HG03558 (cell line): ENCODE results near the gene ACSS2.
"Not testable (repeated sequence)": the region's sequence is repeated elsewhere in the genome, so short reads cannot be mapped to it uniquely, and the experiment has no call there.

Experiments used
- ATAC-seq: cut with Tn5 transposase; IDR thresholded peaks from one replicate; pipeline ENCODE4 v1.9.1; 2021; ENCODE audit warnings: moderate number of reproducible peaks; ENCODE audit not compliant: unreplicated experiment; ENCODE audit errors: extremely low read depth

Gene ACSS2

DNA sequence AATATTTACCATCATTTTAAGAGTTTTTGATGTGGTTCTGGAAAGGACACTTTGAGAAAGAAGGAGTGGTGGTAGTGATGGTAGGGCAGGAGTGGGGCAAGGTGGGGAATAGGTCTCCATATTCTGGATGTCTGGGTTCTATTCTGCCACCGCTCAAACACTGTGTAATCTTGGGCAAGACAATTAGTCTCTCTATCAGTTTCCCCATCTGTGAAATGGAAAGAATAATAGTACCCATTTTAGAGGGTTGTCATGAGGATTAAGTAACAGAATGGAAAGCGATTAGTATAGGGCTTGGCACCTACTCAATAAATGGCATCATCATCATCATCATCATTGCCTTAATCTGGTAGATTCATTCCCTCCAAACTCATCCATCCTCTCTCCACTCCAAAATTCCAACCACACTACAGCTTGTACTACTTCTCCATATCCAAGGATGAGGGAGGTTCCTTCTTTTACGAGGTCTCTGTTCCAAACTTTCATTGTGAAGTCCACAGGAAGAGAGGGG lies 2.8 kb upstream of the ACSS2 start:
- no peak for ATAC-seq

DNA sequence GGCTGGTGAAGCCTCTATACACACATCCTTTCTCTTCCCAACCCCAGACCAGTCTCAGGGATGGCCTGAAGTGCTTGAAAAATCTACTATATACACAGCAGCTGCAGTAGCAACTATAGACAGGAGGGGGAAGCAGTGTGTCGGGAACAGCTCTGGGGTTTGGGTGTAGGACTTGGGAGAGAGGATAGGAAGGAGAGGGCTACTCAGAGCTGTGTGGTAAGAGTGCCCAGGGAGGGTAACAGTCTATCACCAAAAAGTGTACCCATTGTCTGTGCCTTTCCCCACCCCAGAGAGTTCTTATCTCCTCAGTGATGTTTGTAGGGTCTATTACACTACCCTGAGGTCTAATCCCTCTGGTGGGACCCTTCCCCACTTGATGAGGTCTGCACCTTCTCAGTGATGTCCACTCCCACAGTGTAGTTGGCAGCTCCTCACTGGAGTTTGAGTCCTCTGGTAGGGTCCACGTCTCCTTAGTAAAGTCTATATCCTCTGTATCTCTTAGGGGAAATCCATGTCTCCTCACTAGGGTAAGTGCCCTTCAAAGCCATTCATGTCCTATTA lies 2.2 kb upstream of the ACSS2 start:
- ATAC-seq, result no peak

DNA sequence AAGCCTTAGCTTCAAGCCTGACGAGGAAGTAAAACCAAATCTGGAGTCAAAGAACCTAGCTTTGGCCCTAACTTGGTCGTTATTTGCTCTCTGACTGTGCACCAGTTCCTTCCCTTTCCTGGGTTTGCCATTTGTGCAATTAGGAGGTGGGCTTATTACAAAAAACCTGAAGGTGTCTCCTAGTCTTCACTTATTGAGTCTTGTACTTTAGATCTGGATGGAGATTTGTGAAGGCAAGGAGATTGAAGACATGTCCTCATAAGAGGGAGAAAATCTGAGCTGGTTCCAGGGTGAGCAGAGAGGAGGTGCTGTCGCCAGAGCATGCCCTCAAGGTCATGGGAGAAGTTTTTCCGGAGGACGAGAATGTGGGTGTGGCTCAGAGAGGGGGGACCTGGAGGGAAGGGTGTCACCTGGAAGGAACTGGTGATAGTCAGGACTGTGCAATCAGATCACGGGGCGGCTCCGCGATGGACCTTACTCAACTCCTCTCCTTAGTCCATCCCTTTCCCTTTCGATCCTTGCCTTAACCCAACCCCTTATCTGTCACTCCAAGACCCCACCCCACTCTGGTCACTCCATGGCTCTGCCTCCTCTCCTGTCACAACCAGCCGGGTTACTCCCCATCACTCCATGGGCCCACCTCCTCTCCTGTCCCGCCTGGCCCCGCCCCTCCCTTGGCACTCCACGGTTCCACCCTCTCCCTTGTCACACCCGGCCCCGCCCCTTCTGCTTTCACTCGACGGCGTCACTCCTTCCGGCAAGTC lies 588 bp upstream of the ACSS2 start:
- ATAC-seq, result no peak

DNA sequence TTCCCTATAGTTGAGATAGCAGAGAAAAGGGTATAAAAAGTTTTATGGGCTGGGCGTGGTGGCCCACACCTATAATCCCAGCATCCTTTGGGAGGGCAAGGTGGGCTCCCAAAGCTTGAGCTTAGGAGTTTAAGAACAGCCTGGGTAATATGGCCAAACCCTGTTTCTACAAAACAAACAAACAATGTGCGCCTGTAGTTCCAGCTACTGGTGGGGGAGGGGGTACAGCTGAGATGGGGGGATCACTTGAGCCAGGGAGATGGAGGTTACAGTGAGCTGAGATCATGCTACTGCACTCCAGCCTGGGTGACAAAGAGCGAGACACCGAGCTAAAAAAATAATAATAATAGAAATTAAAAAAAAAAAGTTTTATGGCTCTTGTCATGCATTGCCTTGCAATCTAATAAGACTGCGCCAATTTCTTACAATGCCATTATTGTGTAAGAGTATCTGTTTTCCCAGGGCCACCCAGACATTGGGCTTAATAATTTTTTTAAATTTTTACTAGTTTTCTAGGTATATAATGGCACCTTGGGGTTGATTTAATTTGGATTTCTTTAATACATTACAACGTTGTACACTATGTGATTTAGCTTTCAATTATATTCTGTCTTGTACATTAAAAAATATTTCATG lies 3.9 kb downstream of the ACSS2 start:
- ATAC-seq, result no peak

DNA sequence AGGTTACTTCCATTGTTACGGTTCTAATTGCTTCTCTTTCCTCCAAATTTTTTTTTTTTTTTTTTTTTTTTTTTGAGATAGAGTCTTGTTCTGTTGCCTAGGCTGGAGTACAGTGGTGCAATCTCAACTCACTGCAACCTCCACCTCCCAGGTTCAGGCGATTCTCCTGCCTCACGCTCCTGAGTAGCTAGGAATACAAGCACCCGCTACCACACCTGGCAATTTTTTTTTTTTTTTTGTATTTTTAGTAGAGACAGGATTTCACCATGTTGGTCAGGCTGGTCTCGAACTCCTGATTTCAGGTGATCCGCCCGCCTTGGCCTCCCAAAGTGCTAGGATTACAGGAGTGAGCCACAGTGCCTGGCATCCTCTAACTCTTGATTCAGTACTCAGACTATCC lies 4.6 kb downstream of the ACSS2 start:
- ATAC-seq, result not testable (repeated sequence)

DNA sequence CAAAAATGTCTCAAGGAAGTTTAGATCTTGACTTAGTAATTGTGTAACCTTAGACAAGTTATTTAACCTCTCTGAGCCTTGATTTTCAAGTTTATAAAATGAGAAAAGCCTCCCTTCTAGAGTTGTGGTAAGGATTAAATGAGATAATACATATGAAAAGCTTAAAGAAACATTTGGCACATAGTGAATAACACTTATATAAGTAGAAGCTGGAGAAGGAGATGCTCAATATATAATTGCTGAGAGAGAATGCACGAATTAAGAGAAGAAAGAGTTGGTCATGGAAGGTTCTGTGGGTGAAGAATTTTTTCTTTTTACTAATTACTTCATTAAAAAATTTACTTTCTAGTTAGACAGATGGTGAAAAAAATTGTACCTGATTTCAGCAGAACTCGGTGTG lies 5.3 kb downstream of the ACSS2 start:
- no peak for ATAC-seq

DNA sequence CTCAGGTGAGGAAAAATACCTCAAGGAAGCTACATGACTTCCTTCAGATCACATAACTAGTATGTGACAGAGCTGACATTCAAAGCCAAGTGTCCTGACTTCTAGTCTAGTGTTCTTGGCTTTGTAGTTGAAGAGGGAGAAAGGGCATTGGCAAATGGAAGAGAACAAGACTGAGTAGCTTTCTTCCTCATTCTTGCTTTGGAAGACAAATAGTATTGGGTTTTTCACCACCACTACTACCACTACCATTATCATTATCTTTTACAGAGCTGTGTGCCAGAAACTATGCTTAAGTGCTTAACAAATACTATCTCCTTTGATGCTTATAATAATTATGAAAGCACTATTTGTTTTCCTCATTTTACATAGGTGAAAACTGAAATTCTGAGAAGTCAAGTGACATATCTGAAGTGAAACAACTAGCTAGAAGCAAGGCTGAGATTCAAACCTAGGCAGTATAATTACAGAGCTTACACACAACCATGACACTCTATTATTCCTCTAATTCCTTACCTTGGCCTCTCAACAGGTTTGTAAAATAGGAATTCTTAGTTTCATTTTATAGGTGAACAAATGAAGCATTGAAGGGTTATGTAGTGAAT lies 6.8 kb downstream of the ACSS2 start:
- ATAC-seq, result no peak

DNA sequence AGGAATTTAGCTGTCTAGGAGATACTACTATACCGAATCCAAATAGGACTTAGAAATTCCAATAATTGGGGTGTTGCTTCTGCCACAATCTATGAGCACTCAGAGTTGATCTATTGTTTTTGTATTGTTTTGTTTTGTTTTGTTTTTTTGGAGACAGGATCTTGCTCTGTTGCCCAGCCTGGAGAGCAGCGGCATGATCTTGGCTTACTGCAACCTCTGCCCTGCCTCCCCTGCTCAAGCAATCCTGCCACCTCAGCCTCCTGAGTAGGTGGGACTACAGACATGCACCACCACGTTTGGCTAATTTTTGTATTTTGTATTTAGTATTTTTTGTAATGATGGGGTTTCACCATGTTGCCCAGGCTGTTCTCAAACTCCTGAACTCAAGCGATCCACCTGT lies 7.4 kb downstream of the ACSS2 start:
- ATAC-seq, result no peak

DNA sequence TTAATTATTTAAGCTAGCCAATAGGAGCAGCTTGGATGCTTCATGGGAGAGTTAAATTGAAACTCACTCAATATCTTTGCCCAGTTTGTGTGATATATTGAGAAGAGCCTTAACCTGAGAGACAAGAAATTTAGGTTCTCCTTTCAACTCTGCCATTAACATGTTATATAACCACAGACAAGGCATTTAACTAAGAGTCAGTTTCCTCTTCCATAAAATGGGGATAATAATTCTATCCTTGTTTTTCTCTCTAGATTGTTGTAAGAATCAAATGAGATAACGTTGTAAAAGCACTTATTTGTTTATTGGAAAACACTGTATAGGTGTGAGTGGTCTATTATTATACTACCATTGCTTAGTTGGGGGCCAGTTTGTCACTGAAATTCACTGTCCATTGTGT lies 7.8 kb downstream of the ACSS2 start:
- no peak for ATAC-seq

DNA sequence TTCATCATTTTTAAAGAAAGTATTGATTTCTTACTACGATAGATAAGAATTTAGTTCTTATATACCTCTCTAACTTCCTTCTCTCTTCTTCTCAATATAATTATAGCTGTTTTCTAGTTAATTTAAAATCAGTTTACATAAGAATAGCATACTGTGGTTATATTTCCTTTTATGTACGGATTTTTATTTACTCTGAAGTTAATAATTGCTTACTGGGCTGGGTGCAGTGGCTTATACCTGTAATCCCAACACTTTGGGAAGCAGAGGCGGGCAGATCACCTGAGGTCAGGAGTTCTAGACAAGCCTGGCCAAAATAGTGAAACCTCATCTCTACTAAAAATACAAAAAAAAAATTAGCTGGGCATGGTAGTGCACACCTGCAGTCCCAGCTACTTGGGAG lies 9.7 kb downstream of the ACSS2 start:
- no peak for ATAC-seq

DNA sequence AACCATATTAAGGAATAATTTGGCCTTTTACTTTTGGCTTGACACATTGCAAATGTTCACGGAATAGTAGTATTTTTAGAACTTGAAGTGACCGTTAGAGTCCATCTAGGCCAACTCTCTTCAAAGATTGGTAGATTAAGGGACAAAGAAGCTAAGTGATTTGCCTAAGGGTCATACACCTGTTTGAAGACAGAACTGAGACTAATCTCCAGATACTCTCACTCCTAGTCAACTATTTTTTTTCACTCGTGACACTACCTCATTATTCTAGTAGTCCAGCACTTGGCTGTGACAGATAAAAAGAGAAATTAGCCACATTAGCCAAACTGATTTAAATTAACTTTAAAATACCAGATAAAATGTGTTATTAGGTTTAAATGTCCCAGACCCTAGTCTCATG lies 10.6 kb downstream of the ACSS2 start:
- ATAC-seq, result no peak

DNA sequence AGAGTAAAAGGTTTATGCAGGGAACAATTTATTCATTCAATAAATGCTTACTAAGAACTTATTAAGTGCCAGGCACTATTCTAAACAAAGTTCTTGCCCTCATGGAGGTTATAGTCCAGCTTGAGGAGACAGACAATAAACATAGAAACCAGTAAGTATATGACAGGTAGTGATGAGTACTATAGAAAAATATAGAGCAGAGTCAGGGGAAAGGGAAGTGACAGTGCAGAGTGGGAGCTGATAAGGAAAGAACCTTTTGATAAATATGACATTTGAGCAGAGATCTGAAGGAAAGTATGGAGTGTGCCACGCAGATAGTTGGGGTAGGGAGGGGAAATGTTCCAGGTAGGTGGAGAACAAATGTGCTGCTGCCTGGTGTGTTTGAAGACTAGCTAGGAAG lies 12.1 kb downstream of the ACSS2 start:
- no peak for ATAC-seq

DNA sequence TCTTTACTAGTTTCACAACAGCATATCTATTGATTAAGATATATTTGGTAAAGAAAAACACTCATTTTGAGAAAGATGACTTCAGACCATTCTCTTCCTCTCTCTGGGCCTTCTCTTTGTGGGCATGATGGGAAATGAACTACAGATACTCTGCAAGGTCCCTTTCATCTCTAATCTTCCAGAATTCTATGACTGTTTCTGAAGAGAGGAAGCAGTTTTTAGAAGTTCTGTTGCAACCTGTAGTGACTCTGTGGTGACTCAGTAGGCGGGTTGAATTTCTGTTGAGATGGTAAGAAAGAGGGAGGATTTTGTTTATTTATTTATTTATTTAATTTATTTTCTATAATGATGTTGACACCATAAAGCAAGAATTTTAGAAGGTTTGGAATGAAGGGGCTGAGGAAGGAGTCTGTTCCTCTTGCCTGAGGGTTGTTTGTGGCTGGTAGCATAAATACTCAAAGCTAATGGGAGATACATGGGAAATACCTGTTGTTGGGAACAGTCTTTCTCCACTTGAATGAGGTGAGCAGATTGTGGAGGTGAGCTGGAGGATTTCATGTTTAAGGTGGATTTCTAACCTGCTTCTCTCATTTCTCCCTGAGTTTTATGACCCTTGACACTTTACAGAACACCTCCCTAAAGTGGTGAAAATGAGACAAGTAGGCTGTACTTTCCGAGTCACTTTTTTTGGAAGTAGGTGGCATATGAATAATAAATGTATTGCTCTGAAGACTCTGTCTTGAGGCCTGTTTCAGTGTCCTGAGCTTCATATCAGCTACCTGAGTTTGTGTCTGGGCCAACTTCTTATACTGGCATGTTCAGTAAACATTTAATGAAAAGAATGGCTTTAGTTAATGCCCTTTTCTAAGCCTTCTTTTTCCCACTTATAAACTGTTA lies 15.0 kb downstream of the ACSS2 start:
- no peak for ATAC-seq

DNA sequence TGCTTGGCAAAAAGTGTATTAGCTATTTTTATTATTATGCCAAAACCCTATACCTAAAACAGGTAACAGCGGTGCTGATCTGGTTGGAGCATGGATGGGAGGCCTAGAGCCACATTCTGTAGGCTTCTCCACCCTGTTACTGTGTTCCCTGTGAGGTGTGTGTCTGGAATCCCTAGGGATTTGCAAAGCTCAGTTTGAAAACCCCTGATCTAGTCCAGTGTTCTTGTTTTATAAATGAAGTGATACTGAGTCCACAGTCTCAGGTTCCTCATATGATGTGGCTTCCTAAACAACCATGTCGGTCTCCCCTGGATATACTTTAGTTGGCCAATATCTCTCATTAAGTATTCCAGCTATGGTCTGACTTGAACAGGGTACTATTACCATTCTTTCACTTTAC lies 16.3 kb downstream of the ACSS2 start:
- ATAC-seq, result no peak

DNA sequence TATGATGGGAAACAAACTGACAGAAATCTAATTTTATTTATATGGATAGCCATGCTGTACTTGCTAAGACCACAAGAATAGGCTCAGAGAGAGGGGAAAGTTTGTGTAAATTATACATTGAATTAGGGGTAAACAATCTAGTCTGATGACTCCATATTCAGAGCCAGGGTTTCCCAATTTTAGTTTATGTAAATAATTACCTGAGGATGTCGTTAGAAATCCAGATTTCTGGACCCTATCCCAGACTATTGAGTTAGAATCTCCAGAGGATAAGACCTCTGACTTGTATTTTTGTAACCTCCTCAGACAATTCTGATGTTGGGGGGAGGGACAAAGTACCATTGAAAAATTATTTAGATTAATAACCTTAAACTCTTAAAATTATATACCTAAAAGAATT lies 18.3 kb downstream of the ACSS2 start:
- no peak for ATAC-seq

DNA sequence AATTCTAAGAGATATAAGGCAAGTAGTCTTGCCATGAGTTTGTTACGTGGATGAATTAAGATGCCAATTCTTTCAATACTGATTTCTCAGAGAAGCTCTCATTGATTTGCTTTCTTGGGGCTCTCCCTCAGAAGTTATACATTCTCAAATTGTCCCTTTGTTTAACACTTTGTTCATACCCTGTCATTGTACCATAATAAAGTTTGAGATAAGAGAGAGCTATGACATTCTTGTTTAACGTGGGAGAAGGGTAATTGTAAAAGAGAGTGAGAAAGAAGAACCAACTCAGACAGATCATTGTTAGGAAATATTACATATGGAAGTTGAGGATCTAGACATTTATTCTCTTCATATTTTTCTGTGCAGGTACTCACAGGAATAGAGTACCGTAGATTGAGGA lies 19.1 kb downstream of the ACSS2 start:
- ATAC-seq, result no peak

DNA sequence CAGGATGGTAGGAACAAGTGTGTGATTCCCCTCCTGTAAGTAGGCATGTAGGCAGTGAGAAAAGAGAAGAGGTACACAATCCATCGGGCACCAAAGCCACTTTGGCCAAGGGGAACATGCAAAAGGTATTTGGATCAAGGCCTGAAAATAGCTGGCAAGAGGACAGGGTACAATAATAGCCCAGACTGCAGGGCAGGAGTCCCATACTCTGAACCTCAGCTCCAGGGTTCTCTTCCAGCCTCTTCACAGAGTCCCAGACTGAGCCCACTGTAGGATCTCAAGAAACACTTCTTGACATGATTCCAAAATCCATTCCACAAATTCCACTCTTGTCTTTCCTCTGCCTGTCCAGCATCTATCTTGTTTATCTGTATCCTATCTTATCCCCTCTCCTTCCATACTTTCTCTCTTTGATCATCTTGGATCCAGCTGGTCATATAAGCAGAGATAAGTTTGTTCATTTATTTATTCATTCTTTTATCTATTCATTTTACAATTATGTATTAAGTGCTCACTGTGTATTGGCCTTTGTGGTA lies 19.7 kb downstream of the ACSS2 start:
- no peak for ATAC-seq

DNA sequence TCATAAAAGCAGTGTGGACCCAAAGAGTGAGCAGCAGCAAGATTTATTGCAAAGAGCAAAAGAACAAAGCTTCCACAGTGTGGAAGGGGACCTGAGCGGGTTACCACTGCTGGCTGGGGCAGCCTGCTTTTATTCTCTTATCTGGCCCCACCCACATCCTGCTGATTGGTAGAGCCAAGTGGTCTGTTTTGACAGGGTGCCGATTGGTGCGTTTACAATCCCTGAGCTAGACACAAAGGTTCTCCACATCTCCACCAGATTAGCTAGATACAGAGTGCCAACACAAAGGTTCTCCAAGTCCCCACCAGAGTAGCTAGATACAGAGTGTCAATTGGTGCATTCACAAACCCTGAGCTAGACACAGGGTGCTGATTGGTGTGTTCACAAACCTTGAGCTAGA lies 21.7 kb downstream of the ACSS2 start:
- ATAC-seq, result not testable (repeated sequence)

DNA sequence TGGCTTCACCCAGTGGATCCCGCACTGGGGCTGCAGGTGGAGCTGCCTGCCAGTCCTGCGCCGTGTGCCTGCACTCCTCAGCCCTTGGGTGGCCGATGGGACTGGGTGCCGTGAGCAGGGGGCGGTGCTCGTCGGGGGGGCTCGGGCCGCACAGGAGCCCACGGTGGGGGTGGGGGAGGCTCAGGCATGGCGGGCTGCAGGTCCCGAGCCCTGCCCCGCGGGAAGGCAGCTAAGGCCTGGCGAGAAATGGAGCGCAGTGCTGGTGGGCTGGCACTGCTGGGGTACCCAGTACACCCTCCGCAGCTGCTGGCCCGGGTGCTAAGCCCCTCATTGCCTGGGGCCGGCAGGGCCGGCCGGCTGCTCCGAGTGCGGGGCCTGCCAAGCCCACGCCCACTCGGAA lies 22.3 kb downstream of the ACSS2 start:
- ATAC-seq, result not testable (repeated sequence)

DNA sequence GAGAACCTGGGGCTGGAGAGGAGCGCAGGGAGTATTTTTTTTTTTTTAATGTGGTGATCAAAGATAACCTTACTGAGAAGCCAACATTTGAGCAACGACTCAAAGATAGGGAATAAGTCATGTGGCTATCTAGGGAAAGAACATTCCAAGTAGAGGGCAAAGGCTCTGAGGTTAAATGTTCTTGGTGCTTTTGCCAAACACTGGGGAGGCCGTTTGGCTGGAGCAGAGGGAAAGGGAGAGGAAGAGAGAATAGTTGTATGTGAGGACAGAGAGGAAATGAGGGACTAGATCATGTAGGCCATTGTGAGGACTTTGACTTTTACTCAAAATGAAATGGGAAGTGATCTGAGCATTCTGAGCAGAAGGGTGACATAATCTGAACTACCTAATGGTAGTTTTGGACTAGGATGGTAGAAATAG lies 27.8 kb downstream of the ACSS2 start:
- ATAC-seq, result no peak
